HepG2 (cell line): Measurements from ENCODE around the gene SLC23A3. TPM values are rescaled to one million over a fixed set of nuclear protein-coding genes. Genes with fewer than 3 reads are reported as not detected.
A peak's percentile ranks its signal among the peaks of the same experiment; 100 is the strongest.

ENCODE experiments used
- ARHGAP35 ChIP-seq: sonication (generic); formaldehyde crosslinking; IDR thresholded peaks from 2 replicates; pipeline ENCODE4 v1.9.0; 2022; ENCODE audit warnings: mild to moderate bottlenecking, inconsistent platforms, moderate library complexity, missing genetic modification reagents, borderline replicate concordance
- BHLHE40 ChIP-seq: IDR thresholded peaks from 2 replicates; pipeline ENCODE4 v1.6.1; 2011; ENCODE audit warnings: low read length, improper control_type of control experiment
- CAMTA2 ChIP-seq: sonication (generic); formaldehyde crosslinking; IDR thresholded peaks from 2 replicates; pipeline ENCODE4 v1.4.0; 2020; ENCODE audit warnings: mild to moderate bottlenecking, missing genetic modification reagents, borderline replicate concordance
- FOXM1 ChIP-seq: sonication (generic); formaldehyde crosslinking; IDR thresholded peaks from 2 replicates; pipeline ENCODE4 v1.5.0; 2020; ENCODE audit warnings: missing genetic modification reagents
- HCFC1 ChIP-seq: fragments of 150-350 bp; IDR thresholded peaks from 2 replicates; pipeline ENCODE4 v1.6.1; 2014; ENCODE audit warnings: low read depth, low read length
- JDP2 ChIP-seq: sonication (generic); formaldehyde crosslinking; IDR thresholded peaks from 2 replicates; pipeline ENCODE4 v1.8.1; 2022; ENCODE audit warnings: missing genetic modification reagents, borderline replicate concordance
- MAZ ChIP-seq, 2 experiments: sonication (generic) in 1 of 2; formaldehyde crosslinking in 1 of 2; IDR thresholded peaks; 2 replicates each; pipeline versions ENCODE4 v1.5.0 to v1.6.1; 2012 to 2020; ENCODE audit warnings: low read depth in 2 of 2, mild to moderate bottlenecking in 2 of 2, borderline replicate concordance in 1 of 2, improper control_type of control experiment in 1 of 2, low read length in 1 of 2, missing genetic modification reagents in 1 of 2, moderate library complexity in 1 of 2
- MBNL3 ChIP-seq: fragments of 250-450 bp; sonication (Bioruptor Pico); conservative IDR thresholded peaks from 2 replicates; pipeline ENCODE4 v1.8.0; 2022; ENCODE audit warnings: mild to moderate bottlenecking, inconsistent platforms
- MXI1 ChIP-seq: IDR thresholded peaks from 3 replicates; pipeline ENCODE4 v1.6.1; 2012; ENCODE audit warnings: low read depth, low read length, inconsistent platforms, borderline replicate concordance
- POLR2AphosphoS2 ChIP-seq: IDR thresholded peaks from 2 replicates; pipeline ENCODE4 v1.6.1; 2011; ENCODE audit warnings: low read depth, low read length, improper control_type of control experiment
- RBM22 ChIP-seq: fragments of 200-400 bp; formaldehyde crosslinking; optimal IDR thresholded peaks from 2 replicates; pipeline ENCODE3; 2017; ENCODE audit warnings: mild to moderate bottlenecking, low read length, moderate library complexity
- RFXAP ChIP-seq: sonication (generic); formaldehyde crosslinking; IDR thresholded peaks from 2 replicates; pipeline ENCODE4 v1.4.0; 2020; ENCODE audit warnings: missing genetic modification reagents, borderline replicate concordance
- SNAI1 ChIP-seq: sonication (generic); formaldehyde crosslinking; IDR thresholded peaks from 2 replicates; pipeline ENCODE4 v1.5.0; 2020; ENCODE audit warnings: mild to moderate bottlenecking, missing genetic modification reagents, borderline replicate concordance
- SRSF9 ChIP-seq: fragments of 200-400 bp; formaldehyde crosslinking; IDR thresholded peaks from 2 replicates; pipeline ENCODE4 v1.6.1; 2018; ENCODE audit warnings: borderline replicate concordance, mild to moderate bottlenecking, low read depth, low read length; ENCODE audit not compliant: insufficient read depth, poor library complexity, severe bottlenecking
- SYNCRIP ChIP-seq: fragments of 200-400 bp; formaldehyde crosslinking; IDR thresholded peaks from 2 replicates; pipeline ENCODE4 v1.6.1; 2018; ENCODE audit warnings: mild to moderate bottlenecking, low read depth, low read length; ENCODE audit not compliant: insufficient read depth
- TFDP2 ChIP-seq: sonication (generic); formaldehyde crosslinking; IDR thresholded peaks from 2 replicates; pipeline ENCODE4 v1.4.0; 2020; ENCODE audit warnings: missing genetic modification reagents
- TFE3 ChIP-seq: IDR thresholded peaks from 2 replicates; pipeline ENCODE4 v1.6.1; 2016
- ZMAT3 ChIP-seq: sonication (generic); formaldehyde crosslinking; conservative IDR thresholded peaks from 2 replicates; pipeline ENCODE4 v1.7.0; 2021; ENCODE audit warnings: missing genetic modification reagents
- ZNF207 ChIP-seq: fragments of 450-650 bp; IDR thresholded peaks from 2 replicates; pipeline ENCODE4 v1.6.1; 2016; ENCODE audit warnings: antibody characterized with exemption, borderline replicate concordance
- ZNF446 ChIP-seq: sonication (generic); formaldehyde crosslinking; IDR thresholded peaks from 2 replicates; pipeline ENCODE4 v1.5.0; 2020; ENCODE audit warnings: mild to moderate bottlenecking, missing genetic modification reagents
- ZNF660 ChIP-seq: sonication (generic); formaldehyde crosslinking; IDR thresholded peaks from 2 replicates; pipeline ENCODE4 v1.5.1; 2020; ENCODE audit warnings: mild to moderate bottlenecking, low read depth, missing genetic modification reagents, borderline replicate concordance
- ZNF678 ChIP-seq: sonication (generic); formaldehyde crosslinking; IDR thresholded peaks from 2 replicates; pipeline ENCODE4 v1.4.0; 2020; ENCODE audit warnings: mild to moderate bottlenecking, missing genetic modification reagents
- ZNF792 ChIP-seq: IDR thresholded peaks from 2 replicates; pipeline ENCODE4 v1.6.1; 2016
- polyA plus RNA-seq, 8 experiments: library from polyadenylated mRNA; depleted of rRNA in 3 of 8; stranded (reverse) in 7 of 8; unstranded in 1 of 8; fragments of >200 nt; fragmentation: Illumina TruSeq in 4 of 8; extraction: Trizol in 4 of 8; gene quantifications; 2 replicates each; pipeline versions ENCODE4 v1.2.1 to v1.2.3, GENCODE V29; 2011 to 2016; ENCODE audit warnings: low read depth in 4 of 8, missing spikeins in 1 of 8, mixed read lengths in 1 of 8; ENCODE audit not compliant: insufficient read depth in 1 of 8
- total RNA-seq, 5 experiments: library from RNA; depleted of rRNA; stranded (reverse); fragments of >200 nt; fragmentation: Illumina TruSeq; extraction: Trizol; gene quantifications; 2 replicates each; pipeline ENCODE4 v1.2.3, GENCODE V29; 2016; ENCODE audit warnings: low read depth in 1 of 5
- TF ChIP-seq, protein P1 (sequence below): sonication (generic); formaldehyde crosslinking; IDR thresholded peaks from 2 replicates; pipeline ENCODE4 v1.4.0; 2020; ENCODE audit warnings: missing genetic modification reagents, borderline replicate concordance

The SLC23A3 gene
- total and polyA plus RNA-seq, 2 of the 13 experiments (the other 11 are each of a cell fraction or from before 2014, with no cell fraction given): 0.38 to 0.78 TPM

GRCh38 chr2:219177552-219178376, 7.9 kb upstream of the SLC23A3 start, which contains the start of gene RETREG2 (continued):
- TF ChIP-seq BHLHE40 (peak; percentile 99), SNAI1 (CRISPR knock-in tag) (peak; percentile 95), TFE3 (peak; percentile 84), MAZ (IDR thresholded peaks at IDR 0.05; ENCODE audit: borderline replicate concordance, low read depth, low read length) (peak; percentile 87), MAZ (CRISPR knock-in tag; IDR thresholded peaks at IDR 0.05; ENCODE audit: low read depth) (peak; percentile 94; the same call in 1 of the 2 replicates), FOXM1 (CRISPR knock-in tag) (no peak), ZNF446 (CRISPR knock-in tag) (peak; percentile 63; the same call in 1 of the 2 replicates), MXI1 (no peak; the same call in 1 of the 3 replicates), RBM22 (peak; percentile 76), ZNF678 (CRISPR knock-in tag) (peak; percentile 55), ZMAT3 (CRISPR knock-in tag) (peak; percentile 54; the same call in 1 of the 2 replicates), TFDP2 (CRISPR knock-in tag) (no peak; the same call in 1 of the 2 replicates), HCFC1 (0 out of 2 replicates have a peak, but pooled peaks have one; percentile 46), SRSF9 (no peak), MBNL3 (no peak), RFXAP (CRISPR knock-in tag) (no peak), ZNF660 (0 out of 2 replicates have a peak, but pooled peaks have one; percentile 72), SYNCRIP (no peak), ZNF792 (no peak), JDP2 (CRISPR knock-in tag) (no peak), POLR2AphosphoS2 (peak; percentile 56; the same call in 1 of the 2 replicates), ZNF207 (peak; percentile 69; the same call in 1 of the 2 replicates), CAMTA2 (CRISPR knock-in tag) (peak; percentile 56), ARHGAP35 (CRISPR knock-in tag) (no peak; the same call in 1 of the 2 replicates)
- TF ChIP-seq, protein P1, sequence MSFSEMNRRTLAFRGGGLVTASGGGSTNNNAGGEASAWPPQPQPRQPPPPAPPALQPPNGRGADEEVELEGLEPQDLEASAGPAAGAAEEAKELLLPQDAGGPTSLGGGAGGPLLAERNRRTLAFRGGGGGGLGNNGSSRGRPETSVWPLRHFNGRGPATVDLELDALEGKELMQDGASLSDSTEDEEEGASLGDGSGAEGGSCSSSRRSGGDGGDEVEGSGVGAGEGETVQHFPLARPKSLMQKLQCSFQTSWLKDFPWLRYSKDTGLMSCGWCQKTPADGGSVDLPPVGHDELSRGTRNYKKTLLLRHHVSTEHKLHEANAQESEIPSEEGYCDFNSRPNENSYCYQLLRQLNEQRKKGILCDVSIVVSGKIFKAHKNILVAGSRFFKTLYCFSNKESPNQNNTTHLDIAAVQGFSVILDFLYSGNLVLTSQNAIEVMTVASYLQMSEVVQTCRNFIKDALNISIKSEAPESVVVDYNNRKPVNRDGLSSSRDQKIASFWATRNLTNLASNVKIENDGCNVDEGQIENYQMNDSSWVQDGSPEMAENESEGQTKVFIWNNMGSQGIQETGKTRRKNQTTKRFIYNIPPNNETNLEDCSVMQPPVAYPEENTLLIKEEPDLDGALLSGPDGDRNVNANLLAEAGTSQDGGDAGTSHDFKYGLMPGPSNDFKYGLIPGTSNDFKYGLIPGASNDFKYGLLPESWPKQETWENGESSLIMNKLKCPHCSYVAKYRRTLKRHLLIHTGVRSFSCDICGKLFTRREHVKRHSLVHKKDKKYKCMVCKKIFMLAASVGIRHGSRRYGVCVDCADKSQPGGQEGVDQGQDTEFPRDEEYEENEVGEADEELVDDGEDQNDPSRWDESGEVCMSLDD (CRISPR knock-in tag): no peak
